HL-60 (cell line): ENCODE measurements around the gene ACVR2B.

Experiments used
- POLR2AphosphoS5 ChIP-seq: IDR thresholded peaks from 2 replicates; pipeline ENCODE4 v1.6.1; 2012; ENCODE audit warnings: low read depth
- TF ChIP-seq, protein P1 (sequence below): IDR thresholded peaks from one replicate; pipeline ENCODE4 v1.5.1; 2011; ENCODE audit warnings: low read length, control low read depth, inconsistent platforms; ENCODE audit not compliant: insufficient read depth

DNA sequence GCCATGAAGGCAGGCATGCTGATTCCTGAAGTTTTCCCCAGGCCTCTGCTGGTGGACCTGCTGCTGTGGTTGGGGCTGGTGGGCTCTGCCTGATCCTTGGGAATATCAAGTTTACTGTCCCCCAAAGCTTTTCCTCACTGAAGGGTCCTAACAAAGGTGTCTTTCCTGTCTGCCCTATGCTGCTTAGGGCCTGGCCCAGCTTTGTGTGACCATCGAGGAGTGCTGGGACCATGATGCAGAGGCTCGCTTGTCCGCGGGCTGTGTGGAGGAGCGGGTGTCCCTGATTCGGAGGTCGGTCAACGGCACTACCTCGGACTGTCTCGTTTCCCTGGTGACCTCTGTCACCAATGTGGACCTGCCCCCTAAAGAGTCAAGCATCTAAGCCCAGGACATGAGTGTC is 29.3 kb downstream of the ACVR2B start:
- TF ChIP-seq, protein P1, sequence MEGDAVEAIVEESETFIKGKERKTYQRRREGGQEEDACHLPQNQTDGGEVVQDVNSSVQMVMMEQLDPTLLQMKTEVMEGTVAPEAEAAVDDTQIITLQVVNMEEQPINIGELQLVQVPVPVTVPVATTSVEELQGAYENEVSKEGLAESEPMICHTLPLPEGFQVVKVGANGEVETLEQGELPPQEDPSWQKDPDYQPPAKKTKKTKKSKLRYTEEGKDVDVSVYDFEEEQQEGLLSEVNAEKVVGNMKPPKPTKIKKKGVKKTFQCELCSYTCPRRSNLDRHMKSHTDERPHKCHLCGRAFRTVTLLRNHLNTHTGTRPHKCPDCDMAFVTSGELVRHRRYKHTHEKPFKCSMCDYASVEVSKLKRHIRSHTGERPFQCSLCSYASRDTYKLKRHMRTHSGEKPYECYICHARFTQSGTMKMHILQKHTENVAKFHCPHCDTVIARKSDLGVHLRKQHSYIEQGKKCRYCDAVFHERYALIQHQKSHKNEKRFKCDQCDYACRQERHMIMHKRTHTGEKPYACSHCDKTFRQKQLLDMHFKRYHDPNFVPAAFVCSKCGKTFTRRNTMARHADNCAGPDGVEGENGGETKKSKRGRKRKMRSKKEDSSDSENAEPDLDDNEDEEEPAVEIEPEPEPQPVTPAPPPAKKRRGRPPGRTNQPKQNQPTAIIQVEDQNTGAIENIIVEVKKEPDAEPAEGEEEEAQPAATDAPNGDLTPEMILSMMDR: no peak
- no peak for TF ChIP-seq POLR2AphosphoS5
